ENCODE results near the gene RFLNA. TPM values are rescaled to one million over a fixed set of nuclear protein-coding genes. Genes with fewer than 3 reads are reported as not detected.
"Not testable (repeated sequence)": the region's sequence is repeated elsewhere in the genome, so short reads cannot be mapped to it uniquely, and the experiment has no call there.

Gene RFLNA
- total RNA-seq, 1 donor from 2014 or later, result 20.8 TPM

DNA sequence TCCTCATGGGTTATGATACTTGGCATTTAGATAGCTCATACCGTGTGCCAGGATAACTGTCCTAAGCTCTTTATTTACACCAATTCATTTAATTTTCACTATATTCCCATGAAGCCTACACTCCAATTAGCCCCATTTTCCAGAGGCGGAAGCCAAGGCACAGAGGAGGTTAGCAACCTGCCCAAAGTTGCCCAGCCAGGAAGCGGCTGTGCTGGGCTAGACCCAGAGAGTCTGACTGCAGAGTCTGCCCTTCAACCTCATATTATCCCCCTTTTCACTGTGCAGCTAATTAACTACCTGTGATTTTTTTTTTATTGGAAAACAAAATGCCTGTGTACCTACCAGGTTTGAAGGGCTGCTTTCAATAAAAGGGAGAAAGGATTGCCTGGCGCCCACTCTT, 2.5 kb downstream of the RFLNA start:
- peaks cover 26% of the 10 kb centered on the region for H3K4me1 Mint-ChIP-seq (ENCODE audit: low read depth)
- DNase-seq (ENCODE audit: low spot score, unreplicated experiment), result no peak

DNA sequence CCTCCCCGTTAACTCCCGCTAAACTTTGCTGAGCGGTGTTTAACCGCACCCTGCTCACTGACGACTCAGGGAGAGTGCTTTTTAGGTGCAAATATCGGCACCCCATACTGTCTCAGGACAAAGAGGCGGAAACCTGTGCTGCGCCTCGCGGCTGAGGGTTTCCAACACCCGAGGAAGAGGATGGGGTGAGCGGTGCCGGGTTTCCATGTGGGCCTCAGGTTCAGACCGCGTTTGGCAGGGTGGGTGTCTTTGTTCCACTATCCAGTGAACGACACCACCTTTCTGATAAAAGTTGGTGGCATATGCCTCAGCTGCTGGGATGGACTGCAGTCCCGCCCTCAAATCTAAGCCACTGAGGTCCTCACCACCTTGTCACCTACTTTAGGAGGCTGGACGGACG, 3.0 kb downstream of the RFLNA start:
- no peak overlapping the region for H3K27ac Mint-ChIP-seq
- H3K27me3 Mint-ChIP-seq, result peaks cover 13% of the 10 kb centered on the region
- DNase-seq (ENCODE audit: low spot score, unreplicated experiment), result no peak
- H3K36me3 Mint-ChIP-seq (ENCODE audit: insufficient read depth), result no peaks in the 10 kb centered on the region
- H3K4me1 Mint-ChIP-seq (ENCODE audit: low read depth), result peaks cover 24% of the 10 kb centered on the region
- TF ChIP-seq, protein P1, sequence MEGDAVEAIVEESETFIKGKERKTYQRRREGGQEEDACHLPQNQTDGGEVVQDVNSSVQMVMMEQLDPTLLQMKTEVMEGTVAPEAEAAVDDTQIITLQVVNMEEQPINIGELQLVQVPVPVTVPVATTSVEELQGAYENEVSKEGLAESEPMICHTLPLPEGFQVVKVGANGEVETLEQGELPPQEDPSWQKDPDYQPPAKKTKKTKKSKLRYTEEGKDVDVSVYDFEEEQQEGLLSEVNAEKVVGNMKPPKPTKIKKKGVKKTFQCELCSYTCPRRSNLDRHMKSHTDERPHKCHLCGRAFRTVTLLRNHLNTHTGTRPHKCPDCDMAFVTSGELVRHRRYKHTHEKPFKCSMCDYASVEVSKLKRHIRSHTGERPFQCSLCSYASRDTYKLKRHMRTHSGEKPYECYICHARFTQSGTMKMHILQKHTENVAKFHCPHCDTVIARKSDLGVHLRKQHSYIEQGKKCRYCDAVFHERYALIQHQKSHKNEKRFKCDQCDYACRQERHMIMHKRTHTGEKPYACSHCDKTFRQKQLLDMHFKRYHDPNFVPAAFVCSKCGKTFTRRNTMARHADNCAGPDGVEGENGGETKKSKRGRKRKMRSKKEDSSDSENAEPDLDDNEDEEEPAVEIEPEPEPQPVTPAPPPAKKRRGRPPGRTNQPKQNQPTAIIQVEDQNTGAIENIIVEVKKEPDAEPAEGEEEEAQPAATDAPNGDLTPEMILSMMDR (IDR thresholded peaks at IDR 0.05; ENCODE audit: unreplicated experiment), result no peak
- H3K9me3 Mint-ChIP-seq (ENCODE audit: low read depth), result no peaks in the 10 kb centered on the region
- no peak overlapping the region for H3K4me3 Mint-ChIP-seq (ENCODE audit: low read depth)

More for the DNA sequence above, 2.5 kb downstream of the RFLNA start:
- H3K4me3 Mint-ChIP-seq (ENCODE audit: low read depth), result peak overlapping the region; percentile 76
- no peaks in the 10 kb centered on the region for H3K9me3 Mint-ChIP-seq (ENCODE audit: low read depth)
- no peaks in the 10 kb centered on the region for H3K36me3 Mint-ChIP-seq (ENCODE audit: insufficient read depth)
- H3K27ac Mint-ChIP-seq, result no peak overlapping the region
- TF ChIP-seq, protein P1 (IDR thresholded peaks at IDR 0.05; ENCODE audit: unreplicated experiment), result no peak
- H3K27me3 Mint-ChIP-seq, result peaks cover 13% of the 10 kb centered on the region

DNA sequence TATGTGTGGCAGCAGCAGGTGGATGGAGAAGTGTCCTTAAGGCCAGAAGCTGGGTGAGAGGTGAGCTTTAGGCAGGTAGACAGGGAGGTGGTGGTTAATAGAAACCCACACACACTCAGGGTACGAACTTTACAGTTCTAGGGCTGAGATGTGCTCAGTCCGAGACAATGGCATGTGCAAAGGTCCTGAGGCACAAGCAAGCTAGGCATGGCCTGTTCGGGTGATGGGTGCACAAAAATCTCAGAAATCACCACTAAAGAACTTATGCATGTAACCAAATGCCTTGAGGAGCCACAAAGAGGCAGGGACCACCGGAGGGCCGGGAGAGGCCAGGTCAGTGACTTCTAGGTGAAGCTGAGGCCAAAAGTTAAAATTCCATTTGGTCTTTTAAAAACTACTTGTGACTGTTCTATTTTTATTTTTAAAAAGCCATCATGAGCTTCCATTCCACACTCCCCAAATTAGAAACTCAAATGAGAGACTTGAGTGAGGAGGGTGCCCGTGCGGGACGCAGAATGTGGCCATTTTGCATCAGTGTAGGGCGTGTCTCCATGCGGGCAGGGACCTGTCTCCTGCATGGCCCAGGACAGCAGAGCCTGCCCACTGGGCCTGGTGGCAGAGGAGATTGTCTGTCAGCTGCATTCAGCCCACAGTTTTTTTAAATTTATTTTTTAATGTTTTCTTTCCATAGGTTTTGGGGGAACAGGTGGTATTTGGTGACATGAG, 4.0 kb downstream of the RFLNA start:
- no peaks in the 10 kb centered on the region for H3K36me3 Mint-ChIP-seq (ENCODE audit: insufficient read depth)
- TF ChIP-seq, protein P1 (IDR thresholded peaks at IDR 0.05; ENCODE audit: unreplicated experiment), result no peak
- peaks cover 13% of the 10 kb centered on the region for H3K27me3 Mint-ChIP-seq
- H3K27ac Mint-ChIP-seq, result no peak overlapping the region
- DNase-seq (ENCODE audit: low spot score, unreplicated experiment), result no peak
- peaks cover 18% of the 10 kb centered on the region for H3K4me1 Mint-ChIP-seq (ENCODE audit: low read depth)
- H3K4me3 Mint-ChIP-seq (ENCODE audit: low read depth), result no peak overlapping the region
- no peaks in the 10 kb centered on the region for H3K9me3 Mint-ChIP-seq (ENCODE audit: low read depth)

DNA sequence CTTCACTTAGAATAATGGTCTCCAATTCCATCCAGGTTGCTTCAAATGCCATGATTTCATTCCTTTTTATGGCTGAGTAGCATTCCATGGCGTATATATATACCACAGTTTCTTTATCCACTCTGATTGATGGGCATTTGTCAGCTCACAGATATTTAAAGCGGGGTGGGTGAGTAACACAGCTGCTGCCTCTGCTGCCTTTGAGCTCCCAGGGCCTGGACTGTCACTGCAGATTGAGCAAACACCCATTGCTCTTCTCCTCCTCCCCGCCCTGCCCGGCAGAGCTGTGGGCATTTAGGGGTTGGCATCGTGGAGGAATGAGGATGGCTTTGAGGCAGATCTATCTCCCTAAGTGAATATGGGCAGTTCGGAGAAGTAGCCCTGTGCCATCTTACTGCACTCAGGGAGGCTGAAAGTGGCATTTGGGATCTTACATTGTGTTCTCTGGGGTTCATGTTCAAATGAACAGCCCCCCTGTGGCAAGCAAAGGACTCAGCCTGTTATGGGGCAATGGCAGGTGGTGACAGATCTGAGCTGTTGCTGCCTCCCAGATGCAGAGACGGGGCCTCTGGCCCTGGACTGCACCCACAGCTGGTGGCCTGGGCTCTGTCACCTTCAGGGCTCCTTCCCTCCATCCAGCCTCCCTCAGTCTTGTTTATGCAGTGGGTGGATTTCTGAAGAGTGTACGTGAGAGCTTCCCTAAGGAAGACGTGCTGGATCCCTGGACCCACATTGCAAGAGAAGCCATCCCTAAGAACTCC, 4.9 kb downstream of the RFLNA start:
- Mint-ChIP-seq H3K9me3 (ENCODE audit: low read depth) (no peaks in the 10 kb centered on the region), H3K36me3 (ENCODE audit: insufficient read depth) (peaks cover 2% of the 10 kb centered on the region), H3K4me1 (ENCODE audit: low read depth) (peaks cover 15% of the 10 kb centered on the region), H3K4me3 (ENCODE audit: low read depth) (no peak overlapping the region), H3K27ac (no peak overlapping the region), H3K27me3 (peaks cover 11% of the 10 kb centered on the region)
- no peak for DNase-seq (ENCODE audit: low spot score, unreplicated experiment)
- TF ChIP-seq, protein P1 (IDR thresholded peaks at IDR 0.05; ENCODE audit: unreplicated experiment), result no peak

DNA sequence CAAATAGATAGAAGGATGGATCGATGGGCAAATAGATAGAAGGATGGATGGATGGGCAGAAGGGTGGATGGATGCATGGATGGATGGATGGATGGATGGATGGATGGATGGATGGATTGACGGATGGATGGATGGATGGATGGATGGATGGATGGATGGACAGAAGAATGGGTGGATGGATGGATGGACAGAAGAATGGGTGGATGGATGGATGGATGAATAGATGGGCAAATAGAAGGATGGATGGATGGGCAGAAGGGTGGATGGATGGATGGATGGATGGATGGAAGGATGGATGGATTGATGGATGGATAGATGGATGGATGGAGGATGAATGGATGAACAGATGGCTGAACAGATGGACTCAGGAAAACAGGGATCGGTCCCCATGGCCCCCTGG, 5.8 kb downstream of the RFLNA start:
- H3K27ac Mint-ChIP-seq; DNase-seq (ENCODE audit: low spot score, unreplicated experiment); H3K36me3 Mint-ChIP-seq (ENCODE audit: insufficient read depth); H3K9me3 Mint-ChIP-seq (ENCODE audit: low read depth); H3K4me3 Mint-ChIP-seq (ENCODE audit: low read depth): not testable (repeated sequence)
- peaks cover 15% of the 10 kb centered on the region for H3K4me1 Mint-ChIP-seq (ENCODE audit: low read depth)
- peaks cover 13% of the 10 kb centered on the region for H3K27me3 Mint-ChIP-seq
